GM23248 (cell line): ENCODE results near the gene MMP7. TPM values are rescaled to one million over a fixed set of nuclear protein-coding genes. Genes with fewer than 3 reads are reported as not detected.

Experiments used
- DNase-seq: peaks from one replicate; pipeline ENCODE4 v3.0.0-alpha.2; 2015
- H2AFZ ChIP-seq: fragments of 200-600 bp; sonication (generic); 2 replicates; pipeline ENCODE4 v1.6.1; 2016; ENCODE audit warnings: antibody characterized with exemption
- H3F3A ChIP-seq: fragments of 200-600 bp; sonication (generic); 2 replicates; pipeline ENCODE4 v1.6.1; 2016; ENCODE audit warnings: mild to moderate bottlenecking, antibody characterized with exemption, mixed run types; ENCODE audit not compliant: insufficient read depth
- H3K27ac ChIP-seq: fragments of 200-600 bp; sonication (generic); 2 replicates; pipeline ENCODE4 v1.5.1; 2016; ENCODE audit warnings: mild to moderate bottlenecking
- H3K27me3 ChIP-seq: fragments of 200-600 bp; sonication (generic); replicated peaks from 2 replicates; pipeline ENCODE4 v1.6.1; 2016; ENCODE audit warnings: mild to moderate bottlenecking; ENCODE audit not compliant: insufficient read depth
- H3K36me3 ChIP-seq: fragments of 200-600 bp; sonication (generic); 2 replicates; pipeline ENCODE4 v1.6.1; 2016; ENCODE audit warnings: low read depth, mild to moderate bottlenecking
- H3K4me1 ChIP-seq: fragments of 200-600 bp; sonication (generic); 2 replicates; pipeline ENCODE4 v1.6.1; 2016; ENCODE audit warnings: mild to moderate bottlenecking; ENCODE audit not compliant: insufficient read depth
- H3K4me2 ChIP-seq: fragments of 200-600 bp; sonication (generic); one replicate; pipeline ENCODE4 v1.6.1; 2016; ENCODE audit warnings: mild to moderate bottlenecking; ENCODE audit not compliant: unreplicated experiment
- H3K4me3 ChIP-seq: fragments of 200-600 bp; sonication (generic); 2 replicates; pipeline ENCODE4 v1.5.1; 2016; ENCODE audit warnings: mild to moderate bottlenecking
- H3K79me2 ChIP-seq: fragments of 200-600 bp; sonication (generic); 2 replicates; pipeline ENCODE4 v1.6.1; 2016; ENCODE audit warnings: mild to moderate bottlenecking; ENCODE audit not compliant: insufficient read depth
- H3K9ac ChIP-seq: fragments of 200-600 bp; sonication (generic); 2 replicates; pipeline ENCODE4 v1.6.1; 2016; ENCODE audit warnings: mild to moderate bottlenecking
- H3K9me2 ChIP-seq: fragments of 200-600 bp; sonication (generic); 2 replicates; pipeline ENCODE4 v1.6.1; 2016; ENCODE audit warnings: mixed run types, mild to moderate bottlenecking, moderate library complexity; ENCODE audit not compliant: insufficient read depth
- H3K9me3 ChIP-seq: fragments of 200-600 bp; sonication (generic); one replicate; pipeline ENCODE4 v1.6.1; 2017; ENCODE audit warnings: low read depth
- H4K20me1 ChIP-seq: fragments of 200-600 bp; sonication (generic); 2 replicates; pipeline ENCODE4 v1.6.0; 2016; ENCODE audit not compliant: insufficient read depth
- EZH2 ChIP-seq: fragments of 200-600 bp; sonication (generic); IDR thresholded peaks from 2 replicates; pipeline ENCODE4 v1.6.1; 2018; ENCODE audit warnings: antibody characterized with exemption, mild to moderate bottlenecking; ENCODE audit not compliant: insufficient read depth, poor library complexity, severe bottlenecking
- EZH2phosphoT487 ChIP-seq: fragments of 200-600 bp; sonication (generic); IDR thresholded peaks from 2 replicates; pipeline ENCODE4 v1.6.1; 2018; ENCODE audit warnings: antibody characterized with exemption, moderate library complexity, mild to moderate bottlenecking, low read depth; ENCODE audit not compliant: insufficient read depth
- WGBS, 2 experiments: methylation state at CpG; one replicate each; pipeline ENCODE4 v1.1.6; 2015 to 2017; ENCODE audit warnings: low lambda C conversion rate in 2 of 2, low coverage in 1 of 2; ENCODE audit errors: missing lambda C conversion rate in 2 of 2; 5-methylcytosine and 5-hydroxymethylcytosine counted together
- in situ Hi-C: fragments of 300-500 bp; cut with MboI; formaldehyde crosslinking; loops from 2 replicates; pipeline ENCODE4 v1.15.0; 2020
- polyA plus RNA-seq: library from polyadenylated mRNA; unstranded; fragments of >200 nt; fragmentation: Nextera tagmentation; extraction: Ambion mirVana; gene quantifications from 2 replicates; pipeline ENCODE4 v1.2.1, GENCODE V29; 2016
- total RNA-seq: library from RNA; depleted of rRNA; stranded (reverse); fragments of >200 nt; shearing (Covaris generic); gene quantifications from 2 replicates; pipeline ENCODE4 v1.2.3, GENCODE V29; 2014

MMP7 gene
- total and polyA plus RNA-seq, 2 experiments from 2014 or later: not detected

DNA sequence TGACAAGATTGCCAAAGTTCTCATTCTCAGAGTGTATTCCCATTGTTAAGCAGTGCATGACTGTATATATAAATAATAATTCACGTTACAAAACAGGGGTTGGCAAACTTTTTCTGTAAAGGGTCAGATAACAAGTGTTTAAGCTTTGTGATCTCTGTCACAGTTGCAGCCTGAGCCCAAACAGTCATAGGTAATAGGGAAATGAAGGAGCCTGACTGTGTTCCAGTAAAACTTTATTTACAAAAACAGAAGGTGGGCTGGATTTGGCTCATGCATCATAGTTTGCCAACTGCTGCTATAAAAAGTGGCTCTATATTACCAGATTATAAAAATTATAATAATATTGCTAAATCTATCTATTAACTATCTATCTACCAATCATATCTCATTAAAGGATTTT, 3.5 kb downstream of the MMP7 start:
- DNase-seq: no peak

DNA sequence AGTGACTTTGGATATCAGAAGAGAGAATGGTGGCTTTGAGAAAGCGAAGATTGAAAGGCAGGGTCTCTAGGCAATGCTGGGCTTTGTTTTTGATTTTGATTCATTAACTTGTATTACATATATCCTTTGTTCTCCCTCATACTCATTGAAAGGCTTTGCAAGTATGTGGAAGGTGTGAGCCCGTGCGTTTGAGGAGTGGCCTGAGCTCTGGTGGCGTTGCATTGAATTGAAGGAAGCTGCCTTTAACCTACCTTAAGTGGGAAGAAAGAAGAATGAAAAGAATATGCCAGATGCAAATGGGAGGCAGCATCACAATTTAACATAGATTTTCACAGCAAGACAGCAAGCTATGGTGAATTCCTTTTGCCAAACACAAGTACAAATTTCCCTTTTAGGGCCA, 6.7 kb downstream of the MMP7 start:
- Histone ChIP-seq H3K9me2 (no peaks in the 10 kb centered on the region), H3F3A (no peaks in the 10 kb centered on the region), H3K27ac (no peak overlapping the region), H3K27me3 (0 out of 2 replicates have a peak, but pooled peaks cover 3% of the 10 kb centered on the region), H3K4me2 (no peak overlapping the region), H3K9me3 (no peaks in the 10 kb centered on the region), H3K9ac (no peak overlapping the region), H2AFZ (no peak overlapping the region), H3K36me3 (no peaks in the 10 kb centered on the region), H4K20me1 (no peaks in the 10 kb centered on the region), H3K4me3 (no peak overlapping the region), H3K79me2 (no peaks in the 10 kb centered on the region), H3K4me1 (no peaks in the 10 kb centered on the region)
- DNase-seq: no peak
- TF ChIP-seq EZH2phosphoT487: no peak
- no peak for TF ChIP-seq EZH2
- 86 to 90% methylated on average over 4 of the region's 4 CpGs for WGBS, 2 experiments
- in situ Hi-C loops: no loop called here

More for the DNA sequence above, 3.5 kb downstream of the MMP7 start:
- no peaks in the 10 kb centered on the region for H3K36me3 ChIP-seq
- H3K4me2 ChIP-seq: no peak overlapping the region
- H3K9me3 ChIP-seq: no peaks in the 10 kb centered on the region
- H3K27ac ChIP-seq: no peak overlapping the region
- no peak overlapping the region for H3K4me3 ChIP-seq
- H3K79me2 ChIP-seq: no peaks in the 10 kb centered on the region
- no peaks in the 10 kb centered on the region for H4K20me1 ChIP-seq
- H3K27me3 ChIP-seq: no peaks in the 10 kb centered on the region
- WGBS, 2 experiments: 89 to 97% methylated on average over 1 of the region's 1 CpG
- H3F3A ChIP-seq: 0 out of 2 replicates have a peak, but pooled peaks cover 3% of the 10 kb centered on the region
- H3K9ac ChIP-seq: no peak overlapping the region
- in situ Hi-C loops: no loop called here
- H3K4me1 ChIP-seq: 0 out of 2 replicates have a peak, but pooled peaks cover 5% of the 10 kb centered on the region
- no peak for TF ChIP-seq EZH2phosphoT487
- no peak for TF ChIP-seq EZH2
- H3K9me2 ChIP-seq: no peaks in the 10 kb centered on the region
- no peak overlapping the region for H2AFZ ChIP-seq

DNA sequence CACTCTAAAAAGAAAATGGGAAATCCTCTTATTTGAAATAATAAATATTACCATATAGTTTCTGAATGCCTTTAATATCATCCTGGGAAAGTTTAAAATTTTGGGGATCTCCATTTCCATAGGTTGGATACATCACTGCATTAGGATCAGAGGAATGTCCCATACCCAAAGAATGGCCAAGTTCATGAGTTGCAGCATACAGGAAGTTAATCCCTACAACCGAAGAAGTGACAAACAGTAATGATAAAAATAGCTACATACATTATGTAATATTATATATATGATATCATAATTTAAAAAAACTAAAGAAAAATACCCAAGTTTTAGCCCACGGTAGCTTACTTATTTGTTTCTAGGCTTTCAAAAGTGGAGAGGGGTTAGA, 7.4 kb downstream of the MMP7 start:
- Histone ChIP-seq H3F3A (no peaks in the 10 kb centered on the region), H3K79me2 (no peaks in the 10 kb centered on the region), H3K27ac (no peak overlapping the region), H4K20me1 (no peaks in the 10 kb centered on the region), H3K4me3 (no peak overlapping the region), H3K4me1 (no peaks in the 10 kb centered on the region), H3K9me3 (no peaks in the 10 kb centered on the region), H3K9me2 (no peaks in the 10 kb centered on the region), H3K9ac (no peak overlapping the region), H3K36me3 (no peaks in the 10 kb centered on the region), H3K4me2 (no peak overlapping the region), H2AFZ (no peak overlapping the region), H3K27me3 (0 out of 2 replicates have a peak, but pooled peaks cover 3% of the 10 kb centered on the region)
- 30 to 39% methylated on average over 2 of the region's 2 CpGs for WGBS, 2 experiments
- in situ Hi-C loops: no loop called here
- DNase-seq: no peak
- TF ChIP-seq EZH2 (no peak), EZH2phosphoT487 (no peak)

GRCh38 chr11:102522312-102523188, 8.0 kb downstream of the MMP7 start:
- Histone ChIP-seq H4K20me1 (no peaks in the 10 kb centered on the region), H3K36me3 (no peaks in the 10 kb centered on the region), H3K27ac (no peak overlapping the region), H3K9me2 (no peaks in the 10 kb centered on the region), H3K79me2 (no peaks in the 10 kb centered on the region), H2AFZ (no peak overlapping the region), H3K27me3 (0 out of 2 replicates have a peak, but pooled peaks cover 3% of the 10 kb centered on the region), H3K9ac (no peak overlapping the region), H3K4me1 (no peaks in the 10 kb centered on the region), H3K4me2 (no peak overlapping the region), H3F3A (no peaks in the 10 kb centered on the region), H3K9me3 (no peaks in the 10 kb centered on the region), H3K4me3 (no peak overlapping the region)
- in situ Hi-C loops: no loop called here
- no peak for DNase-seq
- TF ChIP-seq EZH2phosphoT487: no peak
- TF ChIP-seq EZH2: no peak
- 63 to 71% methylated on average over 5 of the region's 5 CpGs for WGBS, 2 experiments
